Esophagus (tissue), 2 donors: Measurements from ENCODE around the gene ODAD3. TPM values are rescaled to one million over a fixed set of nuclear protein-coding genes. Genes with fewer than 3 reads are reported as not detected.

ENCODE experiments used
- H3K27ac ChIP-seq, 2 donors: one replicate each; pipeline ENCODE4 v1.5.1; 2013; ENCODE audit warnings: low read depth in 2 of 2, mild to moderate bottlenecking in 2 of 2, inconsistent platforms in 1 of 2, low read length in 1 of 2, moderate library complexity in 1 of 2
- H3K27me3 ChIP-seq, 2 donors: one replicate each; pipeline ENCODE4 v1.6.1; 2013; ENCODE audit warnings: low read length in 2 of 2, control low read depth in 1 of 2, mild to moderate bottlenecking in 1 of 2; ENCODE audit not compliant: insufficient read depth in 2 of 2, control insufficient read depth in 1 of 2
- H3K36me3 ChIP-seq, 2 donors: one replicate each; pipeline ENCODE4 v1.6.1; 2013; ENCODE audit warnings: low read length in 1 of 2; ENCODE audit not compliant: control insufficient read depth in 2 of 2, insufficient read depth in 2 of 2
- H3K4me1 ChIP-seq, 2 donors: one replicate each; pipeline ENCODE4 v1.6.1; 2013; ENCODE audit warnings: low read length in 1 of 2; ENCODE audit not compliant: control insufficient read depth in 2 of 2, insufficient read depth in 2 of 2
- H3K4me3 ChIP-seq, 2 donors: one replicate each; pipeline ENCODE4 v1.5.1; 2013; ENCODE audit warnings: low read length in 2 of 2, mild to moderate bottlenecking in 2 of 2, low read depth in 1 of 2, moderate library complexity in 1 of 2
- H3K9me3 ChIP-seq, 2 donors: one replicate each; pipeline ENCODE4 v1.6.1; 2013; ENCODE audit warnings: mild to moderate bottlenecking in 2 of 2, low read depth in 1 of 2, low read length in 1 of 2, moderate library complexity in 1 of 2; ENCODE audit not compliant: control insufficient read depth in 2 of 2, insufficient read depth in 1 of 2
- WGBS, 2 donors: extraction: QIAGEN DNeasy Blood & Tissue Kit; methylation state at CpG; one replicate each; pipeline ENCODE4 v1.1.7; 2013; 5-methylcytosine and 5-hydroxymethylcytosine counted together
- polyA plus RNA-seq, 2 donors: library from polyadenylated mRNA; stranded (reverse); fragments of 200-250 nt; gene quantifications; one replicate each; pipeline ENCODE4 v1.2.3, GENCODE V29; 2013
- donor health status: healthy with polysubstance abuse.
- donor health status: Bipolar disorder and iron deficiency.

Gene ODAD3
- polyA plus RNA-seq, 2 donors = 0.06 to 0.20 TPM

DNA sequence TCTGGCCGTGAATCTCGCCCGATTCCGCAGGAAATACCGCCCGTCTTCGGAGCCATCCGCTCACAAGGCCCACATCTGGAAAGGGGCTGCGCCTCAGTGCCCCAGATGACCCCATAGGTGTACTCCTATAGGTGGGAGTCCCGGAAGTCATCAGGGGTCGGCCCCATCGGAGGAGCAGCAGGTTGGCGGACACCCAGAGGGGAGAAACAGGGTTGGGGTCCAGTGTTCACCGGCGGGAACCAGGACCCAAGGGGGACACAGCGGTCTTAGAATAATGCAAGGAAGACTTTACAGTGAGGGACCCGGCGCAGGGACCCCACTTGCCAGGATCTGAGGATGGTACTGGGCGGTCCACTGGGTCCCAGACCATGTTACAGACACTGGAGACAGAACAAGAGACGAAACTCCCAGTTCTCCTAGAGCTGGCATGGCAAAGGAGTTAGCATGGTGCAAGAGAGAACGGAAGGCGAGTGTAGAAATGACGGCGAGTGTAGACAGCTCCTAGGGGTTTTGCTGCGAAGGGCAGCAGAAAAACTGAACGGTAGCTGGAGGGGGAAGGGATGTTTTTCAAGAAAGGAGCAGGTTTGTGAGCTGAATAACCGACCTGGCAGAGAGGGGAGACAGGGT, 11.6 kb downstream of the ODAD3 start:
- no peak overlapping the region for H3K4me3 ChIP-seq
- WGBS, 2 donors = 48% methylated on average over 27 of the region's 27 CpGs
- no peaks in the 10 kb centered on the region for H3K27me3 ChIP-seq
- H3K27ac ChIP-seq = no peak overlapping the region
- H3K9me3 ChIP-seq = peaks cover 0 to 2% of the 10 kb centered on the region in 2 donors
- peaks cover 8 to 20% of the 10 kb centered on the region in 2 donors for H3K4me1 ChIP-seq
- no peaks in the 10 kb centered on the region for H3K36me3 ChIP-seq

DNA sequence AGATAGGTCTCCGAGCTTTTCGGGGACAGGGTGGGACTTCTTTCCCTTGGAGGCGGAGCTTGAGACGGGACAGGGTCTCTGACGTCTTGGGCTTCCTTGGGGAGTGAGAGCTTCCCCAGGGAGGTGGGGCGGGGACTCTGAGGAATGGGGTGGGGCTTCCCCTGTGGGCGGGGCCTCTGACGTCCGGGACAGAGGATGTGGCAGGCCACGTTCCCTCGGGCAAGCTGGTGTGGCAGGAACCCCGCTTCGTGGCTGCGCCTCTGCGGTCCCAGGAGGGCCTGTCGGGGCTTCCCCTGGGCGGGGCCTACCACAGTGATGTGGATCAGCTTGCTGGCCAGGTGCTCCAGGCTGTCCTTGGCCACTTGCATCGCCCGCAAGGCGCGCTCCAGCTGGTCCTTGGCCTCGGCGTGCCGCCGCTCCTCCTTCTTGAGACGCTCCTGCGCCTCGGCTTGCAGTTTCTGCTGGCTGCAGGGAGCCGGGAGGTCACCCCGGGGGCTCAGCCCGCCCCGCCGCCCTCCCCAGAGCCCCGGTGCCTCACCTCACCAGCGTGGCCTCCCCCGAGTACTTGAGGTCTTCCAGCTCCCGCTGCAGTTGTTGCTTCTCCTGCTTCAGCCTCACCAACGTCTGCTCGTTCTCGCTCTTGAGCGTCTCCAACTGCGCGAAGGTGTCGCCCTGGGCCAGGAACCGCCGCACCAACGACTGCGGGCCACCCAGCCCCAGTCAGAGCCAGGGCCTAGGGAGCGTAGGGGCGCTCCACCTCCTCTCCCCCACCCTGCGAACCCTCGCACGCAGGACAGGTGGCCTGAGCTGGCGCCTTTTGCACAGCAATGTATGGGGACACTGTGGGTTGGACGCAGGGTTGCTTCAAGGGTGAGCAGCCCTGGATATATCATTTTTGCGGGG, 12.5 kb downstream of the ODAD3 start:
- Histone ChIP-seq H3K27me3 (no peaks in the 10 kb centered on the region), H3K4me3 (peak overlapping the region in 1 of 2 donors; percentile 13), H3K9me3 (peaks cover 0 to 2% of the 10 kb centered on the region in 2 donors), H3K36me3 (no peaks in the 10 kb centered on the region), H3K27ac (peak overlapping the region in 1 of 2 donors; percentile 16), H3K4me1 (peaks cover 8 to 20% of the 10 kb centered on the region in 2 donors)
- 6 to 10% methylated on average over 44 to 56 of the region's 56 CpGs for WGBS, 2 donors

DNA sequence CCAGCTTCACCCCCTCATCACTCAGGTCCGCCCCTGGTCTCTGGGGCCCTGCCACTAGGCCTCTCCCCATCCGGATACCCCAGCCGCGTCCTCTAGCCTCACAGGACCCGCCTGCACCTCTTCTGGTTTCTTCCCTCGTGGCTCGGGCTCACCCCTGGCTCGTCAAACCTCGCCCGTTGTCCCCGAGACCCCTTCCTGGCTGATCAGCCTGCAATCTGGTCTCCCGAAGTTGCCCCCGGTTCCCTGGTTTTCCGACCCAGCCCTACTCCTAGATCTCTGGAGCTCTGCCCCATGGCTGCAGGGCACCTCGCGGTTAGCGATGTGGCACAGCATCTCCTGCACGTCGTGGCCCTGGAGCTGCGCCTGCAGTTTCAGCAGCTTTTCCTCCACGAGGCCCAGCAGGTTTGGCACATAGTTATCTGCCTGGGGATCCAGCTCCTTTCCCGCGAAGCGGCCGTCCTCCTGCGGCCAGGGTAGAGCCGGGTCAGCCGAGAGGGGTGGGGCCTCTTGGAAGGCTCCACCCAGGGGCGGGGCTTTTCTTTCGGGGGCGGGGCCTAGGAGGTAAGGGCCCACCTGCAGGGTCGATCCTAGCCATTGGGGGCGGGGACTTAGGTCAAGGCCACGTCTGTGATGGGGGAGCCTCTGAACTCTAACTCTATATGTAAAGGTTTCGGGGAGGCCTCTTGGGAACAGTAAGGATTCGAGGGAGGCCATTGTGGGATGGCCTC, 13.4 kb downstream of the ODAD3 start:
- peaks cover 0 to 2% of the 10 kb centered on the region in 2 donors for H3K9me3 ChIP-seq
- H3K4me3 ChIP-seq = no peak overlapping the region
- H3K36me3 ChIP-seq = no peaks in the 10 kb centered on the region
- peak overlapping the region in 1 of 2 donors; percentile 16 for H3K27ac ChIP-seq
- 17 to 23% methylated on average over 36 of the region's 36 CpGs for WGBS, 2 donors
- H3K27me3 ChIP-seq = no peaks in the 10 kb centered on the region
- peaks cover 8 to 20% of the 10 kb centered on the region in 2 donors for H3K4me1 ChIP-seq

DNA sequence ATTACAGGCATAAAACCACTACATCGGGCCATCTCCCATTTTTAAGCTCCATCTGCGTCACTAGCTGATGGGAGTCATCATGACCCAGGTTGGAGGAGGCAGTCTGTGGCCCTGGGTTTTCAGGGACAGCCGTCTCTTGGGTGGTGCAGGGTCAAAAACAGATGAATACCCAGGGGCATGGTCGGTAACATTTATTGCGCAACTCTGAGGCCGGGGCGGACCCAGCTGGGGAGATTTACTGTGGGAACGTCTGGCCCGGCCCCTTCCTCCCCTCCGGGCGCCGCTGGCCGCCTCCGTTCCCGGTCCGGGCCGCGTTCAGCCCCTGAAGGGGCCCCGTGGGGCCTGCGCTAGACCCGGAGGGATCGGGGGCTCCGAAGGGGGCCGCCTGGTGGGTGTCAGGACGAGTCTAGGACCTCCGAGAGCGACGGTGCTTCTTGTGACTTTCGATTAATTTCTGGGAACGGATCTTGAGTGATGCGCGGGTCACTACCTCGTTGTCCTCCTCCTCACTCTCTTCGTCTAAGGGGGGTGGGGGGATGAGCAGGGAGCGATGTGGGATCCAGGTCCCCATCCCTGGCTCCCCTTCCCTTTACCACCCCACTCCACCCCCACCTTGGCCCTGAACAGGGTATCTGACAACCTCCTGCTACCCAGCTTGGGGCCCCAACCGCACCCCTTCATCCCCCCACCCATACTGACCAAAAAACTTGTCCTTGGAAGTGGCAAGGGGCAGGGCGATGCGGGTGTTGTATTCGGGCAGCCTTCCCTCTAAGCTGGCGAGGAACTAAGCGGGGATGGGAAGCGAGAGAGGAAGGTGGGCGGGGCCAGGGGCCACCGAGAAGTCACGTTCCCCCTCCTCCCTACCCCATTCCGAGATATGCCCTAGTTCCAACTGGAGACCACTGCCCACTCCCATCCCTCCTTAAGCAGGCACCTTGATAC, 14.2 kb downstream of the ODAD3 start:
- H3K27ac ChIP-seq = no peak overlapping the region
- H3K36me3 ChIP-seq = no peaks in the 10 kb centered on the region
- peaks cover 0 to 2% of the 10 kb centered on the region in 2 donors for H3K9me3 ChIP-seq
- WGBS, 2 donors = 8 to 18% methylated on average over 46 of the region's 46 CpGs
- H3K4me3 ChIP-seq = no peak overlapping the region
- no peaks in the 10 kb centered on the region for H3K27me3 ChIP-seq
- peaks cover 8 to 20% of the 10 kb centered on the region in 2 donors for H3K4me1 ChIP-seq

DNA sequence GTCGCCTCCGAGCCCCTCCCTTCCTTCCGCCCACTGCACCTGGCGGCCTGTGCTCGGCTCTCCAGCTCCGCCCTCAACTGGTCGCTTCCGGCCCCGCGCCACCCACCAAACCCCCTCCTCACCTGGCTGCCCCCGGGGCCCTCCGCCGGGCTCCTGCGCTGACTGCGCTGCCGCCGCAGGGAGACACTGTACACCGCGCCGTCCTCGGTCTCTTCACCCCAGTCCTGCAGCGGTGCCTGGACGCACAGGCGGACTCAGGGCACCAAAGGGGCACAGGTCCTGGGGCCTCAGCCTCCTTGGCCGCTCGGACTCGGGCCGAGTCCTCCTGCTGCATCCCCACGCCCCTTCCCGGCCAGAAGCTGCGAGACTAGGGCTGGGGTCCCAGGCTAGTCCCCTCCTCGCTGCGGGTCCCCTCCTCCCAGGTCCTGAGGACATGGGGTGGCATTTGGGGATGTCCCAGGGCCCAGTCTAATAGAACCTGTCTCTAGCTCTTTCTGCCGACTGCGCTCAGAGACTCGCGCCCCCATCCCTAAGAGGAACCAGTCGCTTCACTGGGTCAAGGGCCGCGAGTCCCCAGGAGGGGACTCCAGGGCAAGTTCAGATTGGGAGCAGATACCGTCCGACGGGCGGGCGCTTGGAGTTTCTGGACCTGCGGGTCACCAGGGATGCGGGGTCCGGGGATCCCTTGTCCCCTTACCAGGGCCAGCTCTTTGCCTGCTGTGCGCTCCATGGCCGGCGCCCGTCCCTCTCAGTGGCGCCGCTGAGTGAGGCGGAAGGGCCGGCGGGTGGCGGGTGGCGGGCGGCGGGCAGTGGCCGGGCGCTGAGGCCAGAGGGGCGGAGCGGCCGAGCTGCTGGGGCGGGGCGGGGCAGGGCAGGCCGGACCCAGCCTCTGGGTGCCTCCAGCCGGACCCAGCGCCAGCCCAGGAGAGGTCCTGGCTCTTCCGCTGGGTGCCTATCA, 16.1 kb downstream of the ODAD3 start, which contains the start of gene RGL3:
TSS of gene RGL3 (minus strand) at position 766 of the 958 bp plus-strand sequence. CDS start at position 730, 36 bp downstream.
- WGBS, 2 donors = 6 to 15% methylated on average over 71 to 72 of the region's 72 CpGs
- H3K4me1 ChIP-seq = peaks cover 8 to 20% of the 10 kb centered on the region in 2 donors
- no peaks in the 10 kb centered on the region for H3K27me3 ChIP-seq
- no peak within 1 kb of the TSS for H3K27ac ChIP-seq
- H3K9me3 ChIP-seq = peaks cover 0 to 2% of the 10 kb centered on the region in 2 donors
- H3K4me3 ChIP-seq = peak within 1 kb of the TSS; percentile 14 to 35
- no peaks in the 10 kb centered on the region for H3K36me3 ChIP-seq

DNA sequence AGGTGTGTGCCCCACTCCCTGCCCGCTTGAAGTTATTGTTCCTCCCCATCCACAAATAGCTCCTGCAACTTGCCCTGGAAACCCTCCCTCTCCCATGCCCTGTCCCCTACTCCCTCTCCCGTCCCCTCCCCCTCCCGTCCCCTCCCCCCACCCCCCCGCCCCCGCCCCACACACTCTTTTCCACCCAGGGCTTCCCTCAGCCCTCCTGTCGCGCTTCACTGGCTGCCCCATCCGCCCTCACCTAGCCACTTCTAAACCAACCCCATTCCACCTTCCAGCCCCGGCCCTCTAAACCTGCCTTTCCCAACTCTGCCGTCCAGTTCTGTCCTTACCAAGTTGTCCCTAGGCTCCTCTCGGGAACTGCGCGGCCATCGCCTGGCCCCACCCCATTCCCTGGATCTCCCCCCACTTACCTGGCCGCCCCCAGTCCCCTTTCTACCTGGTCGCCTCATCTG, 16.8 kb downstream of the ODAD3 start:
- no peak overlapping the region for H3K27ac ChIP-seq
- peak overlapping the region in 1 of 2 donors; percentile 1 for H3K4me3 ChIP-seq
- H3K27me3 ChIP-seq = no peaks in the 10 kb centered on the region
- peaks cover 8 to 19% of the 10 kb centered on the region in 2 donors for H3K4me1 ChIP-seq
- 7 to 8% methylated on average over 10 to 14 of the region's 16 CpGs for WGBS, 2 donors
- H3K9me3 ChIP-seq = peaks cover 0 to 2% of the 10 kb centered on the region in 2 donors
- no peaks in the 10 kb centered on the region for H3K36me3 ChIP-seq

DNA sequence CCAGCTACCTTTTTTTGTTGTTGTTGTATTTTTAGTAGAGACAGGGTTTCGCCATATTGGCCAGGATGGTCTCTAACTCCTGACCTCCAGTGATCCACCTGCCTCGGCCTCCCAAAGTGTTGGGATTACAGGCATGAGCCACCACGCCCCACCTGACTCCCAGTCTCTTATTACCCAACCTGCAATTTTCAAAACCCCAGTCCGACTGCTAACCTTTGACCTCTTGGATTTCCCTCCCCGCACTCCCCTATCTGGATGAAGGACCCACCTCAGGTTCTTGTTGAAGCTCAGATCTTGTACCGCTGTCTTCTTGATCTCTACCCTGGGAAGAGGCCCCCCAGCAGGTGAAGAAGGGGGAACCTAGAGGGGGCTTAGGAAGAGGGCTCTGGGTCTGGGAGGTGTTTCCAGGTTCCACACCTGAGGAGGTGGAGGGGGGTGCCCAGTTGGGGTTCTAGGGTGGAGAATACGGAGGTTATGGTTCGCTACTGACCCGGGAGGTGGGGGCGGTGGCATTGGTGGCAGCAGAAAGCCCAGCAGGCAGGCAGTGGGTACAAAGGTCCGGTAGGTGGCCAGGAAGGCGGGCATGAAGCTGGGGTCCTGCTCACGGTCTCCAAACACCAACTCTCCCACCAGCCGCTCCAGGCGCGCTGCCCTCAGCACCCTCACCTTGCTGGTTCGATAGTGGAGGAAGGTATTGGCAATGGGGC, 18.4 kb downstream of the ODAD3 start:
- WGBS, 2 donors = 91 to 93% methylated on average over 17 of the region's 17 CpGs
- H3K27ac ChIP-seq = no peak overlapping the region
- H3K4me3 ChIP-seq = no peak overlapping the region
- H3K9me3 ChIP-seq = peaks cover 0 to 2% of the 10 kb centered on the region in 2 donors
- no peaks in the 10 kb centered on the region for H3K36me3 ChIP-seq
- no peaks in the 10 kb centered on the region for H3K27me3 ChIP-seq
- H3K4me1 ChIP-seq = peaks cover 3 to 10% of the 10 kb centered on the region in 2 donors
